GM12873 (cell line): ENCODE data around the gene LY9.
A peak's percentile ranks its signal among the peaks of the same experiment; 100 is the strongest.

Source experiments
- CTCF ChIP-seq: IDR thresholded peaks from 2 replicates; pipeline ENCODE4 v1.5.1; 2012; ENCODE audit warnings: low read depth, mild to moderate bottlenecking, moderate library complexity, low read length, control low read depth; ENCODE audit not compliant: insufficient read depth; ENCODE audit errors: missing control alignments

LY9 gene

DNA sequence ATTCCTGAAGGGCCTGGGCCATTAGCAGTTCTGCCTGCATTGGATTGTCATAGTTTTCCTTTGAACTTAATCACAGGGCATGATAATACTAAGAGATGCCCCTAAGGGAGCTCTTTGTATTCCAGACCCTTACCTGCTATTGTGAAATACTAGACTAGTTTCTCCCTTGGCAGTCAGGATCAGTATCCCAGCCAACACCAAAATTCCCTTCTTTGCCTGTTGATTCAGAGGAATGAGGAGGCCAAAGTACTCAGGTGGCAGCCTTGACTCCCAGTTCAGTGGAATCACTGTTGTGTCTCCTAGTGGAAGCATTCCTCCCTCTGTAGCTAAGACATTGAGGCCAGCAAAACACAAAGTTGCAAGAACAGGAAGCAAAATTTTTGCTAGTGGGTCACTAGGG lies 36.2 kb upstream of the LY9 start:
- no peak for TF ChIP-seq CTCF

- TF ChIP-seq CTCF, result no peak
Measured at GRCh38 chr1:160761046-160761445, 34.9 kb upstream of the LY9 start.

DNA sequence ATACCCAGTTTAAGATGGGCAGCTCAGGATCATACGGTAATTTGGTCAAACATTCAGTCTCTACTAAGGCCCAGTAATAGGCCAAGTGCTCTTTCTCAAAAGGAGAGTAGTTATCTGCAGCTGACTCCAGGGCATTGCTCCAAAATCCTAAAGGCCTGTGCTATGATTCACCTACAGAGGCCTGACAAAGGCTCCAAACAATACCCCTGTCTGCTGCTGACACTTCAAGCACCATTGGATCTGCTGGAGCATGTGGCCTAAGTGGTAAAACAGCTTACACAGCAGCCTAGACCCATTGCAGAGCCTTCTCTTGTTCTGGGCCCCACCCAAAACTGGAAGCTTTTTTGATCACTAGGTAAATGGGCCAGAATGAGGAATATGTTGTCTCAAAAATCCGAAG lies 34.1 kb upstream of the LY9 start:
- no peak for TF ChIP-seq CTCF

GRCh38 chr1:160763993-160764392 lies 32.0 kb upstream of the LY9 start:
- TF ChIP-seq CTCF, result no peak

- no peak for TF ChIP-seq CTCF
Measured at GRCh38 chr1:160767395-160768294, 28.3 kb upstream of the LY9 start.

- peak; percentile 98 for TF ChIP-seq CTCF
Measured at GRCh38 chr1:160768295-160768657, 27.7 kb upstream of the LY9 start.

GRCh38 chr1:160772331-160772730 lies 23.6 kb upstream of the LY9 start:
- TF ChIP-seq CTCF, result no peak
